Omental fat pad (tissue), 4 donors: ENCODE measurements around the gene RAD50. TPM values are rescaled to one million over a fixed set of nuclear protein-coding genes. Genes with fewer than 3 reads are reported as not detected.
"Not testable (repeated sequence)": the region's sequence is repeated elsewhere in the genome, so short reads cannot be mapped to it uniquely, and the experiment has no call there.

Experiments
- ATAC-seq: fragments of 150-250 bp; one replicate; pipeline ENCODE4 v1.9.1; 2016; ENCODE audit warnings: mild to moderate bottlenecking, moderate library complexity; ENCODE audit not compliant: low FRiP score
- DNase-seq: peaks from one replicate; pipeline ENCODE4 v3.0.0-alpha.2; 2019; ENCODE audit warnings: low spot score
- total RNA-seq, 4 donors: library from RNA; depleted of rRNA; stranded (reverse); fragments of >200 nt; gene quantifications; one replicate each; pipeline ENCODE4 v1.1.0, GENCODE V29; 2016
- TF ChIP-seq, protein P1 (sequence below), 3 donors: fragments of 450-650 bp; IDR thresholded peaks; one replicate each; pipeline ENCODE4 v1.5.1; 2016 to 2017; ENCODE audit warnings: antibody characterized with exemption in 3 of 3, mild to moderate bottlenecking in 3 of 3, moderate library complexity in 2 of 3

RAD50 gene
- total RNA-seq, 4 donors from 2014 or later: 23.4 to 37.4 (median 29.8) TPM

- ATAC-seq (no peak), DNase-seq (no peak)
- TF ChIP-seq, protein P1, sequence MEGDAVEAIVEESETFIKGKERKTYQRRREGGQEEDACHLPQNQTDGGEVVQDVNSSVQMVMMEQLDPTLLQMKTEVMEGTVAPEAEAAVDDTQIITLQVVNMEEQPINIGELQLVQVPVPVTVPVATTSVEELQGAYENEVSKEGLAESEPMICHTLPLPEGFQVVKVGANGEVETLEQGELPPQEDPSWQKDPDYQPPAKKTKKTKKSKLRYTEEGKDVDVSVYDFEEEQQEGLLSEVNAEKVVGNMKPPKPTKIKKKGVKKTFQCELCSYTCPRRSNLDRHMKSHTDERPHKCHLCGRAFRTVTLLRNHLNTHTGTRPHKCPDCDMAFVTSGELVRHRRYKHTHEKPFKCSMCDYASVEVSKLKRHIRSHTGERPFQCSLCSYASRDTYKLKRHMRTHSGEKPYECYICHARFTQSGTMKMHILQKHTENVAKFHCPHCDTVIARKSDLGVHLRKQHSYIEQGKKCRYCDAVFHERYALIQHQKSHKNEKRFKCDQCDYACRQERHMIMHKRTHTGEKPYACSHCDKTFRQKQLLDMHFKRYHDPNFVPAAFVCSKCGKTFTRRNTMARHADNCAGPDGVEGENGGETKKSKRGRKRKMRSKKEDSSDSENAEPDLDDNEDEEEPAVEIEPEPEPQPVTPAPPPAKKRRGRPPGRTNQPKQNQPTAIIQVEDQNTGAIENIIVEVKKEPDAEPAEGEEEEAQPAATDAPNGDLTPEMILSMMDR (IDR thresholded peaks at IDR 0.05): no peak
Observed at GRCh38 chr5:132546108-132546507, 10.7 kb upstream of the RAD50 start.

DNA sequence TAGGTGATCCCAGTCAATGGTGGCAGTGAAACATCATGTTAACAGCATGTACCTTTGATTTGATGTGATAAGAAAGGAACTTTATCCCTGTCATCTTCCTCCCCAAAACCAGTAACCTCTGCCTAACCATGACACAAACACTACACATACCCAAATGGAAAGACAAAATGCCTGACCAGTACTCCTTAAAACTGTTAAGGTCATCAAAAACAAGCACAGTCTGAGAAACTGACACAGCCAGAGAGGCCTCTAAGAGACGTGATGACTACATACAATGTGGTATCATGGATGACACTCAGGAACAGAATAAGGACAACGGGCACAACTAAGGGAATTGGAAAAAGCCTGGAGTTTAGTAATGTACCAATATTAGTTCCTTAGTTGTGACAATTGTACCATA, 9.5 kb upstream of the RAD50 start:
- ATAC-seq (no peak), DNase-seq (no peak)
- TF ChIP-seq, protein P1 (IDR thresholded peaks at IDR 0.05): no peak

DNA sequence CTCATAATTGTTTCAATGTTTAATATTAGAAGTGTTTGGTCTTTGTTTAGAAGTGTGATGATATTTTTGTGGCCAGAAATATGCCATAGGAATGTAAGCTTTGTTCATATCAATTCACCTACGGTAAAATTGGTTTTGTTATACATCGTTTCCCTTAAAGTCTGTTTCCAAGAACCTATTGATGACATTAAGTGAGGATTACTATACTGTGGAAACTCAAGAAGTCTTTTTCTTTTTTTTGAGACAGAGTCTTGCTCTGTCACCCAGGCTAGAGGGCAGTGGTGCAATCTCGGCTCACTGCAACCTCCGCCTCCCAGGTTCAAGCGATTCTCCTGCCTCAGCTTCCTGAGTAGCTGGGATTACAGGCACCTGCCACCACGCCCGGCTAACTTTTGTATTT, 7.9 kb upstream of the RAD50 start:
- DNase-seq: not testable (repeated sequence)

DNA sequence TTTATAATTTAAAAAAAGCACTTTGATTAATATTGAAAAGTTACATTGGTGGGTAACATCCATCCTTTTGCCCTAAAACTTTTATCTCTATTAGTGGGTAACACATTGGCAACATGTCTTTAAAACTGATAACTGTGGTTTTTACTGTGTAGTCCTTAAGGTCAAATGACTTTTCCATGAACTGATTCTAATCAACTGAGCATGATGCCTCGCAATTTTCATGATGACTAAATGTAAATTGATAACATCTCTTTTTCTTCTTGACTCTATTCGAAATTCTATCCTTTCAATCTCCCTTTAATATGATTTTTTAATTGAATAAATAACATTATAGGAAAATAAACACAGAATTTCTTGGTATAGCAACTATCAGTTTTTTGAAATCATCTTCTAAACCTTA, 7.2 kb upstream of the RAD50 start:
- TF ChIP-seq, protein P1 (IDR thresholded peaks at IDR 0.05): no peak
- no peak for ATAC-seq
- no peak for DNase-seq

More for the DNA sequence above, 7.9 kb upstream of the RAD50 start:
- ATAC-seq: not testable (repeated sequence)

DNA sequence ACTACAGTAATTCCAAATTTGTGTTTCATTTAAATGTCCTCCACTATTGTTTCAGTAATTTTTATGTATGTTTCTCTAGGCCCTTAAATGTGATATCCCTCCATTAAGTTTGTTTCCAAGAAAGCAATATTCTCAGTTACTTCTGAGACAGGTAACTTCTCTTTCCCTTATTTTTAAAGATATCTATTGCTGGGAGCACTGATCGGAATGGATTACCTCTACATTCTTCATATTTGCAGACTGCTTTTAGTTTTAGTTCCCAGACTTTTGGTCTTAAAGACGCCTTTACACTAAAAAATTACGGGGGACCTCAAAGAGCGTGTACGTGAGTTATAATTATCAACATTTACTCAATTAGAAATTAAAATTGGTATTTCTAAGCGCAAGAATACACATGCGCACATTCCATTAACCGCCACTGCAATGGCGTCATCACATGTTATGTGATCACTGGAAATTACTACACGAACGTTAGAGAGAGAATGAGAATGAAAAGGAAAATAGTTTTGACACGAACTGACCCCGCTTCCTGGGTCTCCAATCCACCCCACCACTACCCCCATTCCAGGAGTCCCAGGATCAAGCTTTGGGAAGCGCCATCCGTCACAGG, 519 bp upstream of the RAD50 start:
- DNase-seq (no peak), ATAC-seq (peak; percentile 51)
- TF ChIP-seq, protein P1 (IDR thresholded peaks at IDR 0.05): no peak

- ATAC-seq (peak; percentile 47), DNase-seq (peak; percentile 23)
- TF ChIP-seq, protein P1 (IDR thresholded peaks at IDR 0.05): no peak
Observed at GRCh38 chr5:132557478-132558172, 848 bp downstream of the RAD50 start.

- TF ChIP-seq, protein P1 (IDR thresholded peaks at IDR 0.05): no peak
Observed at GRCh38 chr5:132559383-132560060, 2.7 kb downstream of the RAD50 start.

More at GRCh38 chr5:132559383-132560060, 2.7 kb downstream of the RAD50 start:
- ATAC-seq (no peak), DNase-seq (no peak)
